KMS-11 (cell line): ENCODE measurements around the gene MORC2.

Experiments
- H2AFZ ChIP-seq: fragments of 200-600 bp; sonication (generic); 2 replicates; pipeline ENCODE4 v1.6.1; 2016; ENCODE audit warnings: antibody characterized with exemption, mixed run types, low read depth
- H3K27ac ChIP-seq: fragments of 200-600 bp; sonication (generic); 2 replicates; pipeline ENCODE4 v1.6.1; 2016; ENCODE audit warnings: mild to moderate bottlenecking, mixed run types
- H3K27me3 ChIP-seq: fragments of 200-600 bp; sonication (generic); 2 replicates; pipeline ENCODE4 v1.6.1; 2017; ENCODE audit warnings: mild to moderate bottlenecking, low read depth, mixed run types, moderate library complexity; ENCODE audit not compliant: insufficient read depth
- H3K36me3 ChIP-seq: fragments of 200-600 bp; sonication (generic); 2 replicates; pipeline ENCODE4 v1.6.1; 2017; ENCODE audit warnings: mild to moderate bottlenecking, mixed run types; ENCODE audit not compliant: insufficient read depth
- H3K4me1 ChIP-seq: fragments of 200-600 bp; sonication (generic); 2 replicates; pipeline ENCODE4 v1.6.1; 2016; ENCODE audit warnings: mild to moderate bottlenecking, low read depth, mixed run types; ENCODE audit not compliant: poor library complexity, severe bottlenecking
- H3K4me2 ChIP-seq: fragments of 200-600 bp; sonication (generic); 2 replicates; pipeline ENCODE4 v1.7.0; 2016; ENCODE audit warnings: mild to moderate bottlenecking, mixed run types
- H3K4me3 ChIP-seq: fragments of 200-600 bp; sonication (generic); IDR thresholded peaks from 2 replicates; pipeline ENCODE4 v1.6.1; 2017; ENCODE audit warnings: low read depth, low read length, mixed read lengths; ENCODE audit not compliant: insufficient read depth
- H3K79me2 ChIP-seq: fragments of 200-600 bp; sonication (generic); 2 replicates; pipeline ENCODE4 v1.6.1; 2016; ENCODE audit warnings: low read depth, mixed run types; ENCODE audit not compliant: insufficient read depth
- H3K9ac ChIP-seq: fragments of 200-600 bp; sonication (generic); 2 replicates; pipeline ENCODE4 v1.6.1; 2016; ENCODE audit warnings: mild to moderate bottlenecking, mixed run types
- H4K20me1 ChIP-seq: fragments of 200-600 bp; sonication (generic); 2 replicates; pipeline ENCODE4 v1.6.1; 2016; ENCODE audit warnings: mild to moderate bottlenecking, mixed run types; ENCODE audit not compliant: insufficient read depth
- CTCF ChIP-seq: fragments of 200-600 bp; sonication (generic); conservative IDR thresholded peaks from 2 replicates; pipeline ENCODE4 v1.6.1; 2017; ENCODE audit warnings: low read depth, mild to moderate bottlenecking, antibody characterized with exemption, low read length, moderate library complexity, mixed read lengths

MORC2 gene

GRCh38 chr22:30893434-30894370 lies 74.9 kb downstream of the MORC2 start:
- no peak for TF ChIP-seq CTCF

GRCh38 chr22:30892731-30893221 lies 75.8 kb downstream of the MORC2 start:
- no peak overlapping the region for H2AFZ ChIP-seq

More at GRCh38 chr22:30893434-30894370, 74.9 kb downstream of the MORC2 start:
- no peaks in the 10 kb centered on the region for H3K79me2 ChIP-seq
- no peaks in the 10 kb centered on the region for H3K4me1 ChIP-seq
- no peaks in the 10 kb centered on the region for H3K36me3 ChIP-seq
- H2AFZ ChIP-seq = no peak overlapping the region
- no peak overlapping the region for H3K27ac ChIP-seq
- no peak overlapping the region for H3K4me3 ChIP-seq
- no peak overlapping the region for H3K4me2 ChIP-seq
- no peak overlapping the region for H3K9ac ChIP-seq
- no peaks in the 10 kb centered on the region for H3K27me3 ChIP-seq
- H4K20me1 ChIP-seq = no peaks in the 10 kb centered on the region

GRCh38 chr22:30892286-30892685 lies 76.3 kb downstream of the MORC2 start:
- Histone ChIP-seq H4K20me1 (no peaks in the 10 kb centered on the region), H3K79me2 (no peaks in the 10 kb centered on the region), H3K9ac (no peak overlapping the region), H3K36me3 (no peaks in the 10 kb centered on the region), H2AFZ (no peak overlapping the region), H3K4me3 (no peak overlapping the region), H3K4me2 (no peak overlapping the region), H3K4me1 (no peaks in the 10 kb centered on the region), H3K27ac (no peak overlapping the region), H3K27me3 (no peaks in the 10 kb centered on the region)
- no peak for TF ChIP-seq CTCF

More at GRCh38 chr22:30892731-30893221, 75.8 kb downstream of the MORC2 start:
- no peaks in the 10 kb centered on the region for H3K36me3 ChIP-seq
- H3K27me3 ChIP-seq = no peaks in the 10 kb centered on the region
- no peaks in the 10 kb centered on the region for H3K79me2 ChIP-seq
- H4K20me1 ChIP-seq = no peaks in the 10 kb centered on the region
- H3K9ac ChIP-seq = no peak overlapping the region
- TF ChIP-seq CTCF = no peak
- H3K4me2 ChIP-seq = no peak overlapping the region
- no peaks in the 10 kb centered on the region for H3K4me1 ChIP-seq
- no peak overlapping the region for H3K4me3 ChIP-seq
- no peak overlapping the region for H3K27ac ChIP-seq

GRCh38 chr22:30891781-30892180 lies 76.8 kb downstream of the MORC2 start:
- no peaks in the 10 kb centered on the region for H3K36me3 ChIP-seq
- H3K9ac ChIP-seq = no peak overlapping the region
- TF ChIP-seq CTCF = no peak
- H3K4me1 ChIP-seq = no peaks in the 10 kb centered on the region
- no peak overlapping the region for H2AFZ ChIP-seq
- H3K4me2 ChIP-seq = no peak overlapping the region
- H4K20me1 ChIP-seq = no peaks in the 10 kb centered on the region
- no peak overlapping the region for H3K4me3 ChIP-seq
- H3K79me2 ChIP-seq = no peaks in the 10 kb centered on the region
- H3K27me3 ChIP-seq = no peaks in the 10 kb centered on the region
- no peak overlapping the region for H3K27ac ChIP-seq
